BE2C (cell line): ENCODE measurements around the gene POLR2H.
A peak's percentile ranks its signal among the peaks of the same experiment; 100 is the strongest.

ENCODE experiments used
- DNase-seq: peaks from one replicate; pipeline ENCODE4 v3.0.0-alpha.2; 2020
- H3K27me3 ChIP-seq: fragments of 250-450 bp; sonication (Bioruptor Pico); 2 replicates; pipeline ENCODE4 v1.5.1; 2020; ENCODE audit warnings: mild to moderate bottlenecking
- H3K36me3 ChIP-seq: fragments of 250-450 bp; sonication (Bioruptor Pico); 2 replicates; pipeline ENCODE4 v1.5.1; 2020; ENCODE audit warnings: mild to moderate bottlenecking
- H3K4me1 ChIP-seq: fragments of 250-450 bp; sonication (Bioruptor Pico); 2 replicates; pipeline ENCODE4 v1.5.1; 2020
- H3K4me3 ChIP-seq: 2 replicates; pipeline ENCODE4 v1.5.1; 2011; ENCODE audit warnings: low read depth, low read length
- H3K9me3 ChIP-seq: fragments of 250-450 bp; sonication (Bioruptor Pico); 2 replicates; pipeline ENCODE4 v1.5.1; 2020
- TF ChIP-seq, protein P1 (sequence below): IDR thresholded peaks from 2 replicates; pipeline ENCODE4 v1.5.1; 2012; ENCODE audit warnings: mild to moderate bottlenecking, low read depth, low read length

The POLR2H gene

DNA sequence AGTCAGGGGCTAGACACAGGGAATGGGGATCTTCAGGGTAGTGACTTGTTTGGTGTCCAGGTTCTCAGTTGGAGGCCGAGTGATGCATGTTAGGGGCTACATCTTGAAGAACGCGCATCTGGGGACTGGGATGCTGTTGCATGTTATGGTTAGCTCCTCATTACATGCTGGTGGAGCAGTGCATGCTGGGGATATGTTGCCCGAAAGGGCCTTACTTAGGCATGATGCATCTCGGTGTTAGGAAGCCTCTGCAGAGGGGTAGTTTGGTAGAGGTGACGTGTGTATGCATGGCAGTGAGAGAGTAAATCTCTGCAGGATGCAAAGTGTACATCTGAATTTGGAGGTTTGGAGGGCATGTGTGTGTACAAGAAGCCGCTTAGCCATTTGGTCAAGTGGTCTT is 44.7 kb upstream of the POLR2H start:
- no peak for DNase-seq
- Histone ChIP-seq H3K9me3 (no peaks in the 10 kb centered on the region), H3K36me3 (peaks cover 64% of the 10 kb centered on the region), H3K4me3 (peak overlapping the region; percentile 92), H3K4me1 (peaks cover 19% of the 10 kb centered on the region), H3K27me3 (no peaks in the 10 kb centered on the region)
- TF ChIP-seq, protein P1, sequence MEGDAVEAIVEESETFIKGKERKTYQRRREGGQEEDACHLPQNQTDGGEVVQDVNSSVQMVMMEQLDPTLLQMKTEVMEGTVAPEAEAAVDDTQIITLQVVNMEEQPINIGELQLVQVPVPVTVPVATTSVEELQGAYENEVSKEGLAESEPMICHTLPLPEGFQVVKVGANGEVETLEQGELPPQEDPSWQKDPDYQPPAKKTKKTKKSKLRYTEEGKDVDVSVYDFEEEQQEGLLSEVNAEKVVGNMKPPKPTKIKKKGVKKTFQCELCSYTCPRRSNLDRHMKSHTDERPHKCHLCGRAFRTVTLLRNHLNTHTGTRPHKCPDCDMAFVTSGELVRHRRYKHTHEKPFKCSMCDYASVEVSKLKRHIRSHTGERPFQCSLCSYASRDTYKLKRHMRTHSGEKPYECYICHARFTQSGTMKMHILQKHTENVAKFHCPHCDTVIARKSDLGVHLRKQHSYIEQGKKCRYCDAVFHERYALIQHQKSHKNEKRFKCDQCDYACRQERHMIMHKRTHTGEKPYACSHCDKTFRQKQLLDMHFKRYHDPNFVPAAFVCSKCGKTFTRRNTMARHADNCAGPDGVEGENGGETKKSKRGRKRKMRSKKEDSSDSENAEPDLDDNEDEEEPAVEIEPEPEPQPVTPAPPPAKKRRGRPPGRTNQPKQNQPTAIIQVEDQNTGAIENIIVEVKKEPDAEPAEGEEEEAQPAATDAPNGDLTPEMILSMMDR = no peak

DNA sequence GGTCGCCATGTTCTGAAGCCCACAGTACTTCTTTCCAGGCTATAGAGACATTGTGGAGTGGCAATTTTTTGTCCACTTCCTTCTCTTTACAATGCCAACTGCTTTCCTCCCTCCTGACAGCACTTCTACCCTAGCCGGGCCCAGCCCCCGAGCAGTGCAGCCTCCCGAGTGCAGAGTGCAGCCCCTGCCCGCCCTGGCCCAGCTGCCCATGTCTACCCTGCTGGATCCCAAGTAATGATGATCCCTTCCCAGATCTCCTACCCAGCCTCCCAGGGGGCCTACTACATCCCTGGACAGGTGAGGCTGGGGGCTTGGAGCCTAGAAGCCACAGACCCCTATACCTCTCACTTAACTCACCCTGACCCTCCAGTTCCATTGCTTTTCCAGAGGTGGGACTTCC is 44.3 kb upstream of the POLR2H start:
- H3K9me3 ChIP-seq = no peaks in the 10 kb centered on the region
- TF ChIP-seq, protein P1 = no peak
- H3K36me3 ChIP-seq = peaks cover 68% of the 10 kb centered on the region
- H3K27me3 ChIP-seq = no peaks in the 10 kb centered on the region
- DNase-seq = no peak
- H3K4me1 ChIP-seq = peaks cover 19% of the 10 kb centered on the region
- no peak overlapping the region; the same call in 1 of the 2 replicates for H3K4me3 ChIP-seq

DNA sequence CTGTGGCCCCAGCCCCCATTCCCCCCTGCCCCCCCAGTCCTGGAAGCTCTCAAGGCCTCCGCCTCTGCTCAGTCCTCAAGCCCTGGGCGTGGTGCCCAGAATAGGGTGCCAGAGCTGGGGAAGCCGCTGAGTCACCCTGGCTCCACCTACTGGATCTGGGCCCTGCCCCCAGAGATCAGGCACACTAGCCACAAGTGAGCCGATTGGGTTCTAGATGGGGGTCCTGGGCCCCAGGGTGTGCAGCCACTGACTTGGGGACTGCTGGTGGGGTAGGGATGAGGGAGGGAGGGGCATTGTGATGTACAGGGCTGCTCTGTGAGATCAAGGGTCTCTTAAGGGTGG is 41.4 kb upstream of the POLR2H start:
- H3K4me3 ChIP-seq = no peak overlapping the region; the same call in 1 of the 2 replicates
- peaks cover 93% of the 10 kb centered on the region for H3K36me3 ChIP-seq
- TF ChIP-seq, protein P1 = no peak
- no peaks in the 10 kb centered on the region for H3K9me3 ChIP-seq
- H3K27me3 ChIP-seq = no peaks in the 10 kb centered on the region
- H3K4me1 ChIP-seq = peaks cover 19% of the 10 kb centered on the region
- peak; percentile 92 for DNase-seq

DNA sequence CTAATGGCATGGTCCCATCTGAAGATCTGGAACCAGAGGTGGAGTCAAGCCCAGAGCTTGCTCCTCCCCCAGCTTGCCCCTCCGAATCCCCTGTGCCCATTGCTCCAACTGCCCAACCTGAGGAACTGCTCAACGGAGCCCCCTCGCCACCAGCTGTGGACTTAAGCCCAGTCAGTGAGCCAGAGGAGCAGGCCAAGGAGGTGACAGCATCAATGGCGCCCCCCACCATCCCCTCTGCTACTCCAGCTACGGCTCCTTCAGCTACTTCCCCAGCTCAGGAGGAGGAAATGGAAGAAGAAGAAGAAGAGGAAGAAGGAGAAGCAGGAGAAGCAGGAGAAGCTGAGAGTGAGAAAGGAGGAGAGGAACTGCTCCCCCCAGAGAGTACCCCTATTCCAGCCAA is 39.8 kb upstream of the POLR2H start:
- Histone ChIP-seq H3K36me3 (peaks cover 97% of the 10 kb centered on the region), H3K4me1 (peaks cover 15% of the 10 kb centered on the region), H3K27me3 (no peaks in the 10 kb centered on the region), H3K9me3 (no peaks in the 10 kb centered on the region), H3K4me3 (no peak overlapping the region)
- no peak for DNase-seq
- TF ChIP-seq, protein P1 = no peak

DNA sequence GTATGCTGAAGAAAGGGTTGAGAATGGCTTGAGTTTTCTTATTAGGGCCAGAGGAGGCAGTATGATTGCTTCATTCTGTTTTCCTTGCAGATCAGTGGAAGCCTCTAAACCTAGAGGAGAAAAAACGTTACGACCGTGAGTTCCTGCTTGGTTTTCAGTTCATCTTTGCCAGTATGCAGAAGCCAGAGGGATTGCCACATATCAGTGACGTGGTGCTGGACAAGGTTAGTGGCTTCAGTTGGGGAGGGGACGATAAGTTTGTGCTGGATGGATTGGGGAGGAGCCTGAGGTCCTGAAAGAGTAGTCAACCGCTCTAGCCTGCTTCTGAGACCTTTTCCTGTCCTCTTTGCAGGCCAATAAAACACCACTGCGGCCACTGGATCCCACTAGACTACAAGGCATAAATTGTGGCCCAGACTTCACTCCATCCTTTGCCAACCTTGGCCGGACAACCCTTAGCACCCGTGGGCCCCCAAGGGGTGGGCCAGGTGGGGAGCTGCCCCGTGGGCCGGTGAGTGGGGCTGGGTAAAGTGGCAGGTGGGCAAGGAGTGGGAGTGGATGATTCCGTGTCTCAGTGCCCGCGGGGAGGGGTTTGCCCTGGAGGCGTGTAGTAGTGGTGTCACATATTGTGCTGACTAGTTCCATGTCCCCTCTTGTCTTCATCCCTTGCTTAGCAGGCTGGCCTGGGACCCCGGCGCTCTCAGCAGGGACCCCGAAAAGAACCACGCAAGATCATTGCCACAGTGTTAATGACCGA is 38.6 kb upstream of the POLR2H start:
- TF ChIP-seq, protein P1 = no peak
- no peak overlapping the region for H3K4me3 ChIP-seq
- H3K27me3 ChIP-seq = no peaks in the 10 kb centered on the region
- no peaks in the 10 kb centered on the region for H3K9me3 ChIP-seq
- H3K4me1 ChIP-seq = peaks cover 12% of the 10 kb centered on the region
- peaks cover 97% of the 10 kb centered on the region for H3K36me3 ChIP-seq
- no peak for DNase-seq

DNA sequence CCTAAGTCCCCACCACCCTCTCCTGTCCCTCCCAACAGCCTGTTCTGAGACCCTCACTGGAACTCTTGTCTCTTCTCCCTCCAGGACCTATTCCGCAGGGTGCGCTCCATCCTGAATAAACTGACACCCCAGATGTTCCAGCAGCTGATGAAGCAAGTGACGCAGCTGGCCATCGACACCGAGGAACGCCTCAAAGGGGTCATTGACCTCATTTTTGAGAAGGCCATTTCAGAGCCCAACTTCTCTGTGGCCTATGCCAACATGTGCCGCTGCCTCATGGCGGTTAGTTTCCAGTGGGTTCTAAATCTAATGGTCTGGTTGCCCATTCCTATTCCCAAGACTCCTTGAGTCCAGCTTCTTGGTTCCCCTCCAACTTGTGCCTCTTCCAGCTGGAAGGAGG is 37.8 kb upstream of the POLR2H start:
- H3K27me3 ChIP-seq = no peaks in the 10 kb centered on the region
- peaks cover 97% of the 10 kb centered on the region for H3K36me3 ChIP-seq
- peaks cover 8% of the 10 kb centered on the region for H3K4me1 ChIP-seq
- TF ChIP-seq, protein P1 = no peak
- H3K4me3 ChIP-seq = no peak overlapping the region
- H3K9me3 ChIP-seq = no peaks in the 10 kb centered on the region
- DNase-seq = no peak
